GM23248 (cell line): ENCODE measurements around the gene LIN28B. TPM values are rescaled to one million over a fixed set of nuclear protein-coding genes. Genes with fewer than 3 reads are reported as not detected.
A peak's percentile ranks its signal among the peaks of the same experiment; 100 is the strongest.

Experiments
- DNase-seq: peaks from one replicate; pipeline ENCODE4 v3.0.0-alpha.2; 2015
- H2AFZ ChIP-seq: fragments of 200-600 bp; sonication (generic); 2 replicates; pipeline ENCODE4 v1.6.1; 2016; ENCODE audit warnings: antibody characterized with exemption
- H3F3A ChIP-seq: fragments of 200-600 bp; sonication (generic); 2 replicates; pipeline ENCODE4 v1.6.1; 2016; ENCODE audit warnings: mild to moderate bottlenecking, antibody characterized with exemption, mixed run types; ENCODE audit not compliant: insufficient read depth
- H3K27ac ChIP-seq: fragments of 200-600 bp; sonication (generic); 2 replicates; pipeline ENCODE4 v1.5.1; 2016; ENCODE audit warnings: mild to moderate bottlenecking
- H3K27me3 ChIP-seq: fragments of 200-600 bp; sonication (generic); replicated peaks from 2 replicates; pipeline ENCODE4 v1.6.1; 2016; ENCODE audit warnings: mild to moderate bottlenecking; ENCODE audit not compliant: insufficient read depth
- H3K36me3 ChIP-seq: fragments of 200-600 bp; sonication (generic); 2 replicates; pipeline ENCODE4 v1.6.1; 2016; ENCODE audit warnings: low read depth, mild to moderate bottlenecking
- H3K4me1 ChIP-seq: fragments of 200-600 bp; sonication (generic); 2 replicates; pipeline ENCODE4 v1.6.1; 2016; ENCODE audit warnings: mild to moderate bottlenecking; ENCODE audit not compliant: insufficient read depth
- H3K4me2 ChIP-seq: fragments of 200-600 bp; sonication (generic); one replicate; pipeline ENCODE4 v1.6.1; 2016; ENCODE audit warnings: mild to moderate bottlenecking; ENCODE audit not compliant: unreplicated experiment
- H3K4me3 ChIP-seq: fragments of 200-600 bp; sonication (generic); 2 replicates; pipeline ENCODE4 v1.5.1; 2016; ENCODE audit warnings: mild to moderate bottlenecking
- H3K79me2 ChIP-seq: fragments of 200-600 bp; sonication (generic); 2 replicates; pipeline ENCODE4 v1.6.1; 2016; ENCODE audit warnings: mild to moderate bottlenecking; ENCODE audit not compliant: insufficient read depth
- H3K9ac ChIP-seq: fragments of 200-600 bp; sonication (generic); 2 replicates; pipeline ENCODE4 v1.6.1; 2016; ENCODE audit warnings: mild to moderate bottlenecking
- H3K9me2 ChIP-seq: fragments of 200-600 bp; sonication (generic); 2 replicates; pipeline ENCODE4 v1.6.1; 2016; ENCODE audit warnings: mixed run types, mild to moderate bottlenecking, moderate library complexity; ENCODE audit not compliant: insufficient read depth
- H3K9me3 ChIP-seq: fragments of 200-600 bp; sonication (generic); one replicate; pipeline ENCODE4 v1.6.1; 2017; ENCODE audit warnings: low read depth
- H4K20me1 ChIP-seq: fragments of 200-600 bp; sonication (generic); 2 replicates; pipeline ENCODE4 v1.6.0; 2016; ENCODE audit not compliant: insufficient read depth
- EZH2 ChIP-seq: fragments of 200-600 bp; sonication (generic); IDR thresholded peaks from 2 replicates; pipeline ENCODE4 v1.6.1; 2018; ENCODE audit warnings: antibody characterized with exemption, mild to moderate bottlenecking; ENCODE audit not compliant: insufficient read depth, poor library complexity, severe bottlenecking
- EZH2phosphoT487 ChIP-seq: fragments of 200-600 bp; sonication (generic); IDR thresholded peaks from 2 replicates; pipeline ENCODE4 v1.6.1; 2018; ENCODE audit warnings: antibody characterized with exemption, moderate library complexity, mild to moderate bottlenecking, low read depth; ENCODE audit not compliant: insufficient read depth
- WGBS, 2 experiments: methylation state at CpG; one replicate each; pipeline ENCODE4 v1.1.6; 2015 to 2017; ENCODE audit warnings: low lambda C conversion rate in 2 of 2, low coverage in 1 of 2; ENCODE audit errors: missing lambda C conversion rate in 2 of 2; 5-methylcytosine and 5-hydroxymethylcytosine counted together
- in situ Hi-C: fragments of 300-500 bp; cut with MboI; formaldehyde crosslinking; loops from 2 replicates; pipeline ENCODE4 v1.15.0; 2020
- polyA plus RNA-seq: library from polyadenylated mRNA; unstranded; fragments of >200 nt; fragmentation: Nextera tagmentation; extraction: Ambion mirVana; gene quantifications from 2 replicates; pipeline ENCODE4 v1.2.1, GENCODE V29; 2016
- total RNA-seq: library from RNA; depleted of rRNA; stranded (reverse); fragments of >200 nt; shearing (Covaris generic); gene quantifications from 2 replicates; pipeline ENCODE4 v1.2.3, GENCODE V29; 2014

Gene LIN28B
- total and polyA plus RNA-seq, 2 experiments from 2014 or later: not detected

DNA sequence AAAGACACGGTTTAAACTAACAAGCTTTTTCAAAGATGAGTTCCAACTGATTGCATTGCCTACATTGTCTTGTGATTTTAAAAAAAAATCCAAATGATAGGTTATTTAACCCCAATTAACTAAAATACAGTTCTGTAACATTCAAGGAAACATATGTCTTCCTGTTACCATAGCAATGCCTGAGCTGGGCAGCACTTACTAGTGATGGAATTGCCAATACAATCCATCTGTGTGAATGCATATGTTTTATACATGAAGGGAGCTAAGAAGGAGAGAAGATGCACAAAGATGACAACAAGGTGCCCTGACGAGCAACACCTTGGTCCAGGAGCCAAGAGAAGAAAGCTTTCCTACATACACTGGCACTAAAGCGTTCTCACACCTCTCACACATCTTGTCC lies 154.2 kb downstream of the LIN28B start:
- Histone ChIP-seq H3K4me3 (no peak overlapping the region), H3K4me1 (no peaks in the 10 kb centered on the region), H3K79me2 (no peaks in the 10 kb centered on the region), H3K27me3 (no peaks in the 10 kb centered on the region), H4K20me1 (no peaks in the 10 kb centered on the region), H3K27ac (no peak overlapping the region), H3F3A (no peaks in the 10 kb centered on the region), H3K9me2 (no peaks in the 10 kb centered on the region), H3K36me3 (no peaks in the 10 kb centered on the region), H2AFZ (no peak overlapping the region), H3K9ac (no peak overlapping the region), H3K4me2 (no peak overlapping the region), H3K9me3 (no peaks in the 10 kb centered on the region)
- TF ChIP-seq EZH2 (no peak), EZH2phosphoT487 (no peak)
- in situ Hi-C loops: loop anchor here (25.0 kb wide), 1 partner anchor 251 kb away; no protein-coding TSS in a partner anchor
- 77 to 82% methylated on average over 3 of the region's 3 CpGs for WGBS, 2 experiments
- DNase-seq: no peak

DNA sequence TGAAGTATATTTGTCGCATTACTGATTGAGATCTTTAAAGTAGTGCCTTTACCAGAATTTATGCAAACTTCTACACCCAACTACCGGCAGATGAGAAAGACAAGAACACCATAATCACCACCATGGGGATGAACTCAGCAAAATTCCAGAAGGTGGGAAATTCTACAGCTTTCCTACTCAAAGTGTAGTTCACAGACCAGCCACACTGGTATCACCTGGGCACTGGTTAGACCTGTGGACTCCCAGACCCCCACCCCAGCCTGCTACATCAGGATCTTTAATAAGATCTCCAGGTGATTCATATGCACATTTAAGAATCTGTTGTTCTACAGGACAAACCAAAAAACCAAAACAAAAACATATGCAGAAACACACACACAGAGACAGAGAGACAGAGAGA lies 155.0 kb downstream of the LIN28B start:
- no peaks in the 10 kb centered on the region for H3K79me2 ChIP-seq
- H3K4me2 ChIP-seq: no peak overlapping the region
- no peaks in the 10 kb centered on the region for H3K9me3 ChIP-seq
- H3K36me3 ChIP-seq: no peaks in the 10 kb centered on the region; the same call in 1 of the 2 replicates
- in situ Hi-C loops: loop anchor here (25.0 kb wide), 1 partner anchor 250 kb away; no protein-coding TSS in a partner anchor
- no peaks in the 10 kb centered on the region for H3K4me1 ChIP-seq
- no peak overlapping the region for H3K9ac ChIP-seq
- no peaks in the 10 kb centered on the region for H4K20me1 ChIP-seq
- H2AFZ ChIP-seq: no peak overlapping the region
- no peak for DNase-seq
- H3K27me3 ChIP-seq: no peaks in the 10 kb centered on the region
- no peaks in the 10 kb centered on the region for H3F3A ChIP-seq
- TF ChIP-seq EZH2 (no peak), EZH2phosphoT487 (no peak)
- H3K27ac ChIP-seq: no peak overlapping the region
- no peaks in the 10 kb centered on the region for H3K9me2 ChIP-seq
- no peak overlapping the region for H3K4me3 ChIP-seq
- 98 to 100% methylated on average over 2 of the region's 2 CpGs for WGBS, 2 experiments

DNA sequence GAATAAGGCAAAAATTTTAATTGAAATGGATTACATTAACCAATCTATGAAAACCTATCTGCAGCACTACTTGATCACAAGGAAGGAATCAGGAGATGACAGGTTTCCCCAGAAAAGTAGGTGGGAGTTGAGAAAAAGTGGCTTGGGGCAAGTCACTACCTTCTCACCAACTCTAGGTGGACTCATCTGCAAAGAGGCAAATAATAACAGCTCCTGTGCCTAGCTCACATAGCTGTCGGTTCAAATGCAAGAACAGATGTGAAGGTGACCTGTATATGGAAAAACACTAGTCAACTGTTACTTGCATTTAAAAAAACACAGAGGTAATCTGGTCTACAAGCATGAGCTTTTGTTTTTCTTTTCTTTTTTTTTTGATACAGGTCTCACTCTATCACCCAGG lies 155.7 kb downstream of the LIN28B start:
- H3K27ac ChIP-seq: no peak overlapping the region
- no peaks in the 10 kb centered on the region for H3K27me3 ChIP-seq
- no peak overlapping the region for H3K4me2 ChIP-seq
- no peak overlapping the region for H2AFZ ChIP-seq
- 93 to 96% methylated on average over 1 of the region's 1 CpG for WGBS, 2 experiments
- DNase-seq: peak; percentile 14
- TF ChIP-seq EZH2phosphoT487 (no peak), EZH2 (no peak)
- no peaks in the 10 kb centered on the region for H4K20me1 ChIP-seq
- no peaks in the 10 kb centered on the region for H3K9me2 ChIP-seq
- no peak overlapping the region for H3K4me3 ChIP-seq
- H3K4me1 ChIP-seq: no peaks in the 10 kb centered on the region
- H3K79me2 ChIP-seq: no peaks in the 10 kb centered on the region
- in situ Hi-C loops: loop anchor here (25.0 kb wide), 1 partner anchor 250 kb away; no protein-coding TSS in a partner anchor
- no peaks in the 10 kb centered on the region; the same call in 1 of the 2 replicates for H3K36me3 ChIP-seq
- H3K9me3 ChIP-seq: no peaks in the 10 kb centered on the region
- no peak overlapping the region for H3K9ac ChIP-seq
- H3F3A ChIP-seq: no peaks in the 10 kb centered on the region

DNA sequence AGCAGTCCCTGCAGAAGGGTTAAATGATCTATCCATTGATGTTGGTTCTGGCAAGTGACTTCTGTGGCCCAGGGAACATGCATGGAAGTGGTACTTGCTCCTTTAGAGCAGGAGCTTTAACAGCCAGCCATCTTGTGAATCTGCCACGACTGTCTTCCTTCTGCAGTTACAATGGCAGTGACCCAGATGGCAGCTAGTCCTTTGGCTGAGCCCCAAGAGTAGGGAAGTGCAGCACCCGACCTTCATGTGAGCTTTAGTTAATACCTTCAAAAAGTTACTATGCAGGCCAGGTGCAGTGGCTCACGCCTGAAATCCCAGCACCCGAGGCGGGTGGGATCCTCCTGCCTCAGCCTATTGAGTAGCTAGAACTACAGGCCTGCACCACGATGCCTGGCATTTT lies 156.5 kb downstream of the LIN28B start:
- Histone ChIP-seq H3K36me3 (no peaks in the 10 kb centered on the region; the same call in 1 of the 2 replicates), H3K27me3 (no peaks in the 10 kb centered on the region), H3F3A (no peaks in the 10 kb centered on the region), H3K4me2 (no peak overlapping the region), H2AFZ (no peak overlapping the region), H3K79me2 (no peaks in the 10 kb centered on the region), H3K27ac (no peak overlapping the region), H3K9me3 (no peaks in the 10 kb centered on the region), H3K9me2 (no peaks in the 10 kb centered on the region), H3K4me3 (no peak overlapping the region), H3K4me1 (no peaks in the 10 kb centered on the region), H4K20me1 (no peaks in the 10 kb centered on the region), H3K9ac (no peak overlapping the region)
- WGBS, 2 experiments: 75 to 81% methylated on average over 6 of the region's 6 CpGs
- in situ Hi-C loops: loop anchor here (25.0 kb wide), 1 partner anchor 249 kb away; no protein-coding TSS in a partner anchor
- no peak for DNase-seq
- TF ChIP-seq EZH2 (no peak), EZH2phosphoT487 (no peak)

DNA sequence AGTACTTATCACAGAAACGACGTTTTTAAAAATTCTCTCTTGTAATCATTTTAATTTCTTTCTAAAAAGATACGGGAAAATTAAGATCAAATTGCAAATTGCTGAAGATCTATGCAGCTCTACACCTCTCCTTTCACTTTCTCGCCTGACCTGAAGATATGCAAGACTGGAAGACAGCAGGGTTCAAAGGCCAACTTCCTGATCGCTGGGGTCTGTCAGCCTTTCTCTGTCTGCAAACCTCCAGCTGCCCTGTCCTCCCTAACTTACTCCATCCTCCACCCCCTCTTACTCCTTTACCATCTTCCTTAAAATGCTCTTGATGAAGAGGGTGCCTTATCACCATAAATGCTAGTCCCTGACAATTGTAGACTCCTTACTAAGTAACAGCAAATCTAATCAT lies 159.2 kb downstream of the LIN28B start:
- Histone ChIP-seq H3K9me3 (no peaks in the 10 kb centered on the region), H3K9ac (no peak overlapping the region), H3K4me1 (no peaks in the 10 kb centered on the region), H3F3A (no peaks in the 10 kb centered on the region), H3K27ac (no peak overlapping the region), H3K36me3 (no peaks in the 10 kb centered on the region; the same call in 1 of the 2 replicates), H3K27me3 (no peaks in the 10 kb centered on the region), H3K9me2 (no peaks in the 10 kb centered on the region), H3K79me2 (no peaks in the 10 kb centered on the region), H3K4me3 (no peak overlapping the region), H3K4me2 (no peak overlapping the region), H2AFZ (no peak overlapping the region), H4K20me1 (no peaks in the 10 kb centered on the region)
- 79 to 82% methylated on average over 5 of the region's 5 CpGs for WGBS, 2 experiments
- in situ Hi-C loops: loop anchor here (25.0 kb wide), 1 partner anchor 246 kb away; no protein-coding TSS in a partner anchor
- DNase-seq: no peak
- TF ChIP-seq EZH2phosphoT487 (no peak), EZH2 (no peak)
